ENCODE results near the gene ANKS1B. TPM values are rescaled to one million over a fixed set of nuclear protein-coding genes. Genes with fewer than 3 reads are reported as not detected.

Gene ANKS1B
- total RNA-seq, 1 experiment from 2014 or later, result 9.7 TPM

DNA sequence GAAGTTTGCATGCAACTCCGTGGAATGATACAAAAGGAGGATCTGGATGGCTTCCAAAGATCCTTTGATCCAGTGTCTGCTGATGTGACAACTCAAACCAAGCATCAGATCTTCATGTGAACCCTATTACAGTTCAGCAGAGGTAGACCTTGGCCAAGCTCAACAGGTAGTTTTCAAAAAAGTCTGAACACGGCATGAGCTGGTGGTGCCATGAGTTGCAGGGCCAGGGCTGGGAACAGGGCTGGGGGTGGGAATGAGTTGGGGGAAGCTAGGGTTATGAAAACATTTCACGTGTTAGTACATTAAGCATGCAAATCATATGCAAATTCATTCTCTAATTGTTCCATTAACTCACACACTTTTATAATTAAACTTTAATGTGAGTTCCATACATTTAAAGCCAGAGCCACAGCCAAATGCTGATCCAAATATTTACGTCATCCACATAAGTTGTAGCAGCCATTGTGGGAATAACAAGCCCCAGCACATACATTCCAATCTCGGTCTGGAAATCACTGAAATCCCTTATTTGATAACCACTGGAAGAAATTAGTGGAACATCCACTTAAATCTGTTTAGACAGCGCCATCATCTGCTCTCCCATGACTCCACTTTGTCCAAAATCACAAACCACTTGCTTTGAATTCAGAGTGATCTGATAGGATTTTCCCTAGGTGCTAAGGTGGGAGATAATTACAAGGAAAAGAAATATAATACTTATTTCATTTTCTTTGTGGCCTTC lies 1181.1 kb downstream of the ANKS1B start:
- DNase-seq (ENCODE audit: low read depth, low spot score) (no peak), ATAC-seq (no peak)
- POLR2A ChIA-PET, result no interaction called here
- intact Hi-C loops (cut with micrococcal nuclease; ENCODE audit: unreplicated experiment) (no loop called here), in situ Hi-C loops (cut with HindIII; ENCODE audit: low pct_unique_long_range_greater_than_20kb, low sequenced_read_pairs) (no loop called here)
- no peak overlapping the region for H3K4me3 ChIP-seq (ENCODE audit: low read depth in 2 of 2, low read length in 2 of 2)
- no peaks in the 10 kb centered on the region for H3K4me1 ChIP-seq (ENCODE audit: control insufficient read depth, insufficient read depth, low read length)
- no peaks in the 10 kb centered on the region for H3K36me3 ChIP-seq (ENCODE audit: control insufficient read depth, insufficient read depth, low read length)
- no peak overlapping the region for H3K27ac ChIP-seq (ENCODE audit: low read length)
- CTCF ChIA-PET, result no interaction called here
- TF ChIP-seq TCF7L2 (IDR thresholded peaks at IDR 0.05; ENCODE audit: low read depth, low read length) (no peak), SIN3A (IDR thresholded peaks at IDR 0.05; ENCODE audit: borderline replicate concordance, insufficient read depth, low read depth, low read length) (no peak), POLR2AphosphoS5 (IDR thresholded peaks at IDR 0.05; ENCODE audit: low read depth, low read length) (no peak)
- TF ChIP-seq, protein P1, sequence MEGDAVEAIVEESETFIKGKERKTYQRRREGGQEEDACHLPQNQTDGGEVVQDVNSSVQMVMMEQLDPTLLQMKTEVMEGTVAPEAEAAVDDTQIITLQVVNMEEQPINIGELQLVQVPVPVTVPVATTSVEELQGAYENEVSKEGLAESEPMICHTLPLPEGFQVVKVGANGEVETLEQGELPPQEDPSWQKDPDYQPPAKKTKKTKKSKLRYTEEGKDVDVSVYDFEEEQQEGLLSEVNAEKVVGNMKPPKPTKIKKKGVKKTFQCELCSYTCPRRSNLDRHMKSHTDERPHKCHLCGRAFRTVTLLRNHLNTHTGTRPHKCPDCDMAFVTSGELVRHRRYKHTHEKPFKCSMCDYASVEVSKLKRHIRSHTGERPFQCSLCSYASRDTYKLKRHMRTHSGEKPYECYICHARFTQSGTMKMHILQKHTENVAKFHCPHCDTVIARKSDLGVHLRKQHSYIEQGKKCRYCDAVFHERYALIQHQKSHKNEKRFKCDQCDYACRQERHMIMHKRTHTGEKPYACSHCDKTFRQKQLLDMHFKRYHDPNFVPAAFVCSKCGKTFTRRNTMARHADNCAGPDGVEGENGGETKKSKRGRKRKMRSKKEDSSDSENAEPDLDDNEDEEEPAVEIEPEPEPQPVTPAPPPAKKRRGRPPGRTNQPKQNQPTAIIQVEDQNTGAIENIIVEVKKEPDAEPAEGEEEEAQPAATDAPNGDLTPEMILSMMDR (IDR thresholded peaks at IDR 0.05), result no peak
- TF ChIP-seq, protein P2, sequence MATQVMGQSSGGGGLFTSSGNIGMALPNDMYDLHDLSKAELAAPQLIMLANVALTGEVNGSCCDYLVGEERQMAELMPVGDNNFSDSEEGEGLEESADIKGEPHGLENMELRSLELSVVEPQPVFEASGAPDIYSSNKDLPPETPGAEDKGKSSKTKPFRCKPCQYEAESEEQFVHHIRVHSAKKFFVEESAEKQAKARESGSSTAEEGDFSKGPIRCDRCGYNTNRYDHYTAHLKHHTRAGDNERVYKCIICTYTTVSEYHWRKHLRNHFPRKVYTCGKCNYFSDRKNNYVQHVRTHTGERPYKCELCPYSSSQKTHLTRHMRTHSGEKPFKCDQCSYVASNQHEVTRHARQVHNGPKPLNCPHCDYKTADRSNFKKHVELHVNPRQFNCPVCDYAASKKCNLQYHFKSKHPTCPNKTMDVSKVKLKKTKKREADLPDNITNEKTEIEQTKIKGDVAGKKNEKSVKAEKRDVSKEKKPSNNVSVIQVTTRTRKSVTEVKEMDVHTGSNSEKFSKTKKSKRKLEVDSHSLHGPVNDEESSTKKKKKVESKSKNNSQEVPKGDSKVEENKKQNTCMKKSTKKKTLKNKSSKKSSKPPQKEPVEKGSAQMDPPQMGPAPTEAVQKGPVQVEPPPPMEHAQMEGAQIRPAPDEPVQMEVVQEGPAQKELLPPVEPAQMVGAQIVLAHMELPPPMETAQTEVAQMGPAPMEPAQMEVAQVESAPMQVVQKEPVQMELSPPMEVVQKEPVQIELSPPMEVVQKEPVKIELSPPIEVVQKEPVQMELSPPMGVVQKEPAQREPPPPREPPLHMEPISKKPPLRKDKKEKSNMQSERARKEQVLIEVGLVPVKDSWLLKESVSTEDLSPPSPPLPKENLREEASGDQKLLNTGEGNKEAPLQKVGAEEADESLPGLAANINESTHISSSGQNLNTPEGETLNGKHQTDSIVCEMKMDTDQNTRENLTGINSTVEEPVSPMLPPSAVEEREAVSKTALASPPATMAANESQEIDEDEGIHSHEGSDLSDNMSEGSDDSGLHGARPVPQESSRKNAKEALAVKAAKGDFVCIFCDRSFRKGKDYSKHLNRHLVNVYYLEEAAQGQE (IDR thresholded peaks at IDR 0.05; ENCODE audit: insufficient read depth in 1 of 2, low read depth in 2 of 2, low read length in 1 of 2), result no peak
- H3K27me3 ChIP-seq (ENCODE audit: control insufficient read depth, insufficient read depth, low read length), result peaks cover 6% of the 10 kb centered on the region
- H3K9me3 ChIP-seq (ENCODE audit: control insufficient read depth, insufficient read depth, low read depth, low read length), result no peaks in the 10 kb centered on the region
- BruUV-seq (replicated peaks), result no TSS peak

DNA sequence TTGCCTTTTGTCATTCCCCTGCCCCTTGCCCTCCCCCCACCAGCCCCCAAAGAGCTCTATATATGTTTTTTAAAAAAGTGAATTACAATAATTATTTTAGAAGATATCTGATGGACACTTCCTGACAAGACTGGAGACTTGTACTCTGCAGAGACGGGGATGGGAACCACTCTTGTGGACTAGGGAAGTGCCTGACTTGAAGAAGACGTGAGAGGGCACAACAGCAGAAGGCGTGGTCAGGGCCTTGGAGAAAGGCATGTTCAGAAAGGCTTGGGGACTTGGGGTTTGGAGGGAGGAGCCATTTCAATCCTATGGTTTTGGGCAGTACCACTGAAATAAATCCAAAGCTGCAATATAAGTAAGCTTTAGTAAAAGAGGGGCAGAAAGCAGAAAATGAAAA lies 1184.9 kb downstream of the ANKS1B start:
- POLR2A ChIA-PET, result interaction anchor here (0.6 kb wide), 1 partner anchor 12 kb away, joined by 4 read pairs; no protein-coding TSS in a partner anchor
- no peaks in the 10 kb centered on the region for H3K4me1 ChIP-seq (ENCODE audit: control insufficient read depth, insufficient read depth, low read length)
- peaks cover 2% of the 10 kb centered on the region; the same call in 1 of the 2 replicates for H3K27me3 ChIP-seq (ENCODE audit: control insufficient read depth, insufficient read depth, low read length)
- intact Hi-C loops (cut with micrococcal nuclease; ENCODE audit: unreplicated experiment) (no loop called here), in situ Hi-C loops (cut with HindIII; ENCODE audit: low pct_unique_long_range_greater_than_20kb, low sequenced_read_pairs) (no loop called here)
- H3K9me3 ChIP-seq (ENCODE audit: control insufficient read depth, insufficient read depth, low read depth, low read length), result no peaks in the 10 kb centered on the region
- ATAC-seq, result no peak
- H3K27ac ChIP-seq (ENCODE audit: low read length), result no peak overlapping the region
- no peaks in the 10 kb centered on the region for H3K36me3 ChIP-seq (ENCODE audit: control insufficient read depth, insufficient read depth, low read length)
- no peak for DNase-seq (ENCODE audit: low read depth, low spot score)
- no peak overlapping the region for H3K4me3 ChIP-seq (ENCODE audit: low read depth in 2 of 2, low read length in 2 of 2)
- TF ChIP-seq, protein P2 (IDR thresholded peaks at IDR 0.05; ENCODE audit: insufficient read depth in 1 of 2, low read depth in 2 of 2, low read length in 1 of 2), result no peak
- TF ChIP-seq SIN3A (IDR thresholded peaks at IDR 0.05; ENCODE audit: borderline replicate concordance, insufficient read depth, low read depth, low read length) (no peak), POLR2AphosphoS5 (IDR thresholded peaks at IDR 0.05; ENCODE audit: low read depth, low read length) (no peak), TCF7L2 (IDR thresholded peaks at IDR 0.05; ENCODE audit: low read depth, low read length) (no peak)
- TF ChIP-seq, protein P1 (IDR thresholded peaks at IDR 0.05), result no peak
- BruUV-seq (replicated peaks), result no TSS peak
- CTCF ChIA-PET, result interaction anchor here (0.5 to 0.7 kb wide), 4 partner anchors 76 to 1363 kb away, joined by 3 to 13 read pairs (median 6); no protein-coding TSS in a partner anchor
